K562 (cell line): ENCODE data around the gene TUT1. TPM values are rescaled to one million over a fixed set of nuclear protein-coding genes. Genes with fewer than 3 reads are reported as not detected.

Source experiments
- CBX2 ChIP-seq: fragments of 200-600 bp; sonication (generic); IDR thresholded peaks from one replicate; pipeline ENCODE4 v1.6.1; 2012; ENCODE audit warnings: mild to moderate bottlenecking, low read length, inconsistent platforms; ENCODE audit not compliant: insufficient read depth, poor library complexity, severe bottlenecking
- CREM ChIP-seq: IDR thresholded peaks from 2 replicates; pipeline ENCODE4 v1.6.1; 2014; ENCODE audit warnings: antibody characterized with exemption, low read depth
- L3MBTL2 ChIP-seq: fragments of 450-650 bp; IDR thresholded peaks from 2 replicates; pipeline ENCODE4 v1.6.1; 2016; ENCODE audit warnings: mild to moderate bottlenecking, moderate library complexity
- LEF1 ChIP-seq: fragments of 450-650 bp; IDR thresholded peaks from 2 replicates; pipeline ENCODE4 v1.6.1; 2016; ENCODE audit warnings: mild to moderate bottlenecking
- MXI1 ChIP-seq: IDR thresholded peaks from 2 replicates; pipeline ENCODE4 v1.6.1; 2011; ENCODE audit warnings: low read depth, mild to moderate bottlenecking, improper control_type of control experiment, low read length
- SLC30A9 ChIP-seq: fragments of 250-450 bp; sonication (Bioruptor Pico); IDR thresholded peaks from 2 replicates; pipeline ENCODE4 v1.8.0; 2022; ENCODE audit warnings: mild to moderate bottlenecking, moderate library complexity
- YY1 ChIP-seq, 3 experiments: IDR thresholded peaks; 2 replicates each; pipeline ENCODE4 v1.6.1; 2011; ENCODE audit warnings: low read length in 2 of 3, mild to moderate bottlenecking in 2 of 3, moderate library complexity in 2 of 3, borderline replicate concordance in 1 of 3, control low read depth in 1 of 3, low read depth in 1 of 3; ENCODE audit not compliant: insufficient read depth in 3 of 3, insufficient replicate concordance in 2 of 3, control insufficient read depth in 1 of 3, insufficient read length in 1 of 3; ENCODE audit errors: extremely low read depth in 1 of 3
- ZNF263 ChIP-seq: sonication (generic); formaldehyde crosslinking; IDR thresholded peaks from 2 replicates; pipeline ENCODE4 v1.8.0; 2022; ENCODE audit warnings: mild to moderate bottlenecking, missing genetic modification reagents, borderline replicate concordance
- ZNF696 ChIP-seq: fragments of 250-450 bp; sonication (Bioruptor Pico); conservative IDR thresholded peaks from 2 replicates; pipeline ENCODE4 v1.4.0; 2020; ENCODE audit warnings: mild to moderate bottlenecking, moderate library complexity
- polyA plus RNA-seq, 8 experiments: library from polyadenylated mRNA; depleted of rRNA in 4 of 8; stranded (reverse) in 5 of 8; unstranded in 3 of 8; fragments of >200 nt; fragmentation: Nextera tagmentation in 2 of 8; fragmentation: Illumina TruSeq in 1 of 8; extraction: Ambion mirVana in 2 of 8; extraction: Trizol in 1 of 8; gene quantifications; 2 replicates each; pipeline versions ENCODE4 v1.2.1 to v1.2.3, GENCODE V29; 2011 to 2014; ENCODE audit warnings: inconsistent platforms in 1 of 8, missing spikeins in 1 of 8
- total RNA-seq, 7 experiments: library from RNA; depleted of rRNA in 6 of 7; stranded (reverse); fragments of >200 nt in 6 of 7; fragmentation: Illumina TruSeq in 2 of 7; extraction: Trizol in 2 of 7; gene quantifications; 2 replicates each; pipeline versions ENCODE4 v1.2.1 to v1.2.3, GENCODE V29; 2011 to 2021; ENCODE audit warnings: low replicate concordance in 1 of 7
- TF ChIP-seq, protein P1 (sequence below): fragments of 450-650 bp; IDR thresholded peaks from 2 replicates; pipeline ENCODE4 v1.6.1; 2016; ENCODE audit warnings: borderline replicate concordance
- TF ChIP-seq, protein P2 (sequence below): fragments of 450-650 bp; formaldehyde crosslinking; IDR thresholded peaks from 2 replicates; pipeline ENCODE4 v1.4.0; 2020; ENCODE audit warnings: mild to moderate bottlenecking, moderate library complexity
- TF ChIP-seq, protein P3 (sequence below): fragments of 450-650 bp; IDR thresholded peaks from 2 replicates; pipeline ENCODE4 v1.6.1; 2014; ENCODE audit warnings: low read depth, mild to moderate bottlenecking, moderate library complexity, borderline replicate concordance
- TF ChIP-seq, protein P4 (sequence below): fragments of 250-450 bp; sonication (Bioruptor Pico); IDR thresholded peaks from 2 replicates; pipeline ENCODE4 v1.9.0; 2021; ENCODE audit warnings: mild to moderate bottlenecking, inconsistent platforms
- TF ChIP-seq, protein P5 (sequence below): fragments of 250-450 bp; sonication (Bioruptor Pico); IDR thresholded peaks from 2 replicates; pipeline ENCODE4 v1.6.1; 2021; ENCODE audit warnings: mild to moderate bottlenecking

The TUT1 gene
- total and polyA plus RNA-seq, 9 of the 15 experiments (the other 6 are each of a cell fraction or from before 2014, with no cell fraction given), result 0.66 to 44.3 (median 15.7) TPM

DNA sequence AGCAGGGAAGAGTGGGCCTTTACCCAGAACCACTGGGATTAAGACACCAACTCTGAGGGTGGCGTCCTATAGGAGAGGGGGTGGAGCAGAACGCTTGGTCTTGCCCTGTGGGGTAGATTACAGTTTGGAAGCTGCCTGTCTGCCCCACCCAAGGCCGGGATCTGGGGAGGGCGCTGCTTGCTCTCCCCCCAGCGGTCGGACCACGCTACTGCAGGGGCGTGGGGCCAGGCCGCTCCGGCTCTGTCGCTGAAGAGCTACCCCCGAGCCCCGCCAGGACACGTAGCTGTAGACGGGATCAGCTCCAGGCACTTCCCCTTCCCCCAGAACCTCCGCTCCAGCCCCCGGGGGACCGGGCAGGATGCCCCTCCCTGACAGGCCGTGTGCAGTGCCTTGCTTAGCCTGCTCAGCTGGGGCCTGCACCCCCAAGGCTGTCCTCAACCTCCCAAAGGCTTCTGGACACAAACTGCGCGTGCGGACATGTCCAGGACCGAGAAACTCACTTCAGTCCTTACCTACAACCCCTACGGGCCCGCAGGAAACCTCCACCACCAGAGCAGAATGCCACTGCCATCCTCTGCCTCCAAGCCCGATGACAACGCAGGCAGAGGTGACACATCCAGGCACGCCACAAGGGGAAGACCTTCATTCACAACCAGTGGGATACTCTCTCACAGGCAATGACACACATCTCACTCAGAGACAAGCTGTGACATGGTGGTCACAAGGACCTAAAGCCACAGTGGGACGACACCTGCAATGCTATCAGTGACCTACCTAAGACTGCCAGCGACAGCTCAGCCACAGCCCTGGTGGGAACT lies 48.4 kb downstream of the TUT1 start (continued):
- TF ChIP-seq, protein P1, sequence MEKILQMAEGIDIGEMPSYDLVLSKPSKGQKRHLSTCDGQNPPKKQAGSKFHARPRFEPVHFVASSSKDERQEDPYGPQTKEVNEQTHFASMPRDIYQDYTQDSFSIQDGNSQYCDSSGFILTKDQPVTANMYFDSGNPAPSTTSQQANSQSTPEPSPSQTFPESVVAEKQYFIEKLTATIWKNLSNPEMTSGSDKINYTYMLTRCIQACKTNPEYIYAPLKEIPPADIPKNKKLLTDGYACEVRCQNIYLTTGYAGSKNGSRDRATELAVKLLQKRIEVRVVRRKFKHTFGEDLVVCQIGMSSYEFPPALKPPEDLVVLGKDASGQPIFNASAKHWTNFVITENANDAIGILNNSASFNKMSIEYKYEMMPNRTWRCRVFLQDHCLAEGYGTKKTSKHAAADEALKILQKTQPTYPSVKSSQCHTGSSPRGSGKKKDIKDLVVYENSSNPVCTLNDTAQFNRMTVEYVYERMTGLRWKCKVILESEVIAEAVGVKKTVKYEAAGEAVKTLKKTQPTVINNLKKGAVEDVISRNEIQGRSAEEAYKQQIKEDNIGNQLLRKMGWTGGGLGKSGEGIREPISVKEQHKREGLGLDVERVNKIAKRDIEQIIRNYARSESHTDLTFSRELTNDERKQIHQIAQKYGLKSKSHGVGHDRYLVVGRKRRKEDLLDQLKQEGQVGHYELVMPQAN, result no peak
- TF ChIP-seq, protein P2, sequence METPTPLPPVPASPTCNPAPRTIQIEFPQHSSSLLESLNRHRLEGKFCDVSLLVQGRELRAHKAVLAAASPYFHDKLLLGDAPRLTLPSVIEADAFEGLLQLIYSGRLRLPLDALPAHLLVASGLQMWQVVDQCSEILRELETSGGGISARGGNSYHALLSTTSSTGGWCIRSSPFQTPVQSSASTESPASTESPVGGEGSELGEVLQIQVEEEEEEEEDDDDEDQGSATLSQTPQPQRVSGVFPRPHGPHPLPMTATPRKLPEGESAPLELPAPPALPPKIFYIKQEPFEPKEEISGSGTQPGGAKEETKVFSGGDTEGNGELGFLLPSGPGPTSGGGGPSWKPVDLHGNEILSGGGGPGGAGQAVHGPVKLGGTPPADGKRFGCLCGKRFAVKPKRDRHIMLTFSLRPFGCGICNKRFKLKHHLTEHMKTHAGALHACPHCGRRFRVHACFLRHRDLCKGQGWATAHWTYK, result peak; percentile 15; the same call in 1 of the 2 replicates
- TF ChIP-seq ZNF263 (CRISPR knock-in tag), result peak; percentile 81
- TF ChIP-seq, protein P3, sequence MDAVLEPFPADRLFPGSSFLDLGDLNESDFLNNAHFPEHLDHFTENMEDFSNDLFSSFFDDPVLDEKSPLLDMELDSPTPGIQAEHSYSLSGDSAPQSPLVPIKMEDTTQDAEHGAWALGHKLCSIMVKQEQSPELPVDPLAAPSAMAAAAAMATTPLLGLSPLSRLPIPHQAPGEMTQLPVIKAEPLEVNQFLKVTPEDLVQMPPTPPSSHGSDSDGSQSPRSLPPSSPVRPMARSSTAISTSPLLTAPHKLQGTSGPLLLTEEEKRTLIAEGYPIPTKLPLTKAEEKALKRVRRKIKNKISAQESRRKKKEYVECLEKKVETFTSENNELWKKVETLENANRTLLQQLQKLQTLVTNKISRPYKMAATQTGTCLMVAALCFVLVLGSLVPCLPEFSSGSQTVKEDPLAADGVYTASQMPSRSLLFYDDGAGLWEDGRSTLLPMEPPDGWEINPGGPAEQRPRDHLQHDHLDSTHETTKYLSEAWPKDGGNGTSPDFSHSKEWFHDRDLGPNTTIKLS, result peak; percentile 48
- TF ChIP-seq LEF1, result no peak
- TF ChIP-seq L3MBTL2, result peak; percentile 56; the same call in 1 of the 2 replicates
- peak; percentile 66 for TF ChIP-seq CREM
- no peak for TF ChIP-seq MXI1
- TF ChIP-seq, protein P4, sequence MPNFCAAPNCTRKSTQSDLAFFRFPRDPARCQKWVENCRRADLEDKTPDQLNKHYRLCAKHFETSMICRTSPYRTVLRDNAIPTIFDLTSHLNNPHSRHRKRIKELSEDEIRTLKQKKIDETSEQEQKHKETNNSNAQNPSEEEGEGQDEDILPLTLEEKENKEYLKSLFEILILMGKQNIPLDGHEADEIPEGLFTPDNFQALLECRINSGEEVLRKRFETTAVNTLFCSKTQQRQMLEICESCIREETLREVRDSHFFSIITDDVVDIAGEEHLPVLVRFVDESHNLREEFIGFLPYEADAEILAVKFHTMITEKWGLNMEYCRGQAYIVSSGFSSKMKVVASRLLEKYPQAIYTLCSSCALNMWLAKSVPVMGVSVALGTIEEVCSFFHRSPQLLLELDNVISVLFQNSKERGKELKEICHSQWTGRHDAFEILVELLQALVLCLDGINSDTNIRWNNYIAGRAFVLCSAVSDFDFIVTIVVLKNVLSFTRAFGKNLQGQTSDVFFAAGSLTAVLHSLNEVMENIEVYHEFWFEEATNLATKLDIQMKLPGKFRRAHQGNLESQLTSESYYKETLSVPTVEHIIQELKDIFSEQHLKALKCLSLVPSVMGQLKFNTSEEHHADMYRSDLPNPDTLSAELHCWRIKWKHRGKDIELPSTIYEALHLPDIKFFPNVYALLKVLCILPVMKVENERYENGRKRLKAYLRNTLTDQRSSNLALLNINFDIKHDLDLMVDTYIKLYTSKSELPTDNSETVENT, result no peak
- no peak for TF ChIP-seq ZNF696 (CRISPR knock-in tag)
- TF ChIP-seq, protein P5, sequence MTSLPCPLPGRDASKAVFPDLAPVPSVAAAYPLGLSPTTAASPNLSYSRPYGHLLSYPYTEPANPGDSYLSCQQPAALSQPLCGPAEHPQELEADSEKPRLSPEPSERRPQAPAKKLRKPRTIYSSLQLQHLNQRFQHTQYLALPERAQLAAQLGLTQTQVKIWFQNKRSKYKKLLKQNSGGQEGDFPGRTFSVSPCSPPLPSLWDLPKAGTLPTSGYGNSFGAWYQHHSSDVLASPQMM (CRISPR knock-in tag), result no peak
- TF ChIP-seq SLC30A9, result no peak
- no peak for TF ChIP-seq CBX2
- peak in 1 of 3 experiments; percentile 39 for TF ChIP-seq YY1 (IDR thresholded peaks at IDR 0.05; ENCODE audit: borderline replicate concordance in 1 of 3, control insufficient read depth in 1 of 3, extremely low read depth in 1 of 3, insufficient read depth in 3 of 3, insufficient read length in 1 of 3, insufficient replicate concordance in 2 of 3, low read depth in 1 of 3, low read length in 2 of 3)
